Memory B cell (primary cell): ENCODE data around the gene OR6K3.

ENCODE experiments used
- ATAC-seq: fragments of 150-1000 bp; cut with Tn5 transposase; 2 replicates; pipeline ENCODE4 v1.10.0; 2021; ENCODE audit warnings: low read depth, mild to moderate bottlenecking, moderate library complexity
- DNase-seq, 2 donors: peaks; one replicate each; pipeline ENCODE4 v3.0.0; 2022; ENCODE audit warnings: low spot score in 2 of 2
- H3K27ac Mint-ChIP-seq: one replicate; pipeline ENCODE4 v1.8.0; 2022; ENCODE audit warnings: mild to moderate bottlenecking, moderate library complexity, mixed read lengths
- H3K27me3 Mint-ChIP-seq: one replicate; pipeline ENCODE4 v1.8.0; 2022; ENCODE audit warnings: mixed read lengths
- H3K36me3 Mint-ChIP-seq: one replicate; pipeline ENCODE4 v1.8.0; 2022; ENCODE audit warnings: mild to moderate bottlenecking, mixed read lengths
- H3K4me1 Mint-ChIP-seq: one replicate; pipeline ENCODE4 v1.8.0; 2022; ENCODE audit warnings: mixed read lengths
- H3K4me3 Mint-ChIP-seq: one replicate; pipeline ENCODE4 v1.8.0; 2022; ENCODE audit warnings: mild to moderate bottlenecking, moderate library complexity, mixed read lengths
- H3K9me3 Mint-ChIP-seq: one replicate; pipeline ENCODE4 v1.8.0; 2022; ENCODE audit warnings: mixed read lengths

Gene OR6K3

GRCh38 chr1:158675563-158676323, 44.8 kb downstream of the OR6K3 start:
- Mint-ChIP-seq H3K27me3 (peaks cover 2% of the 10 kb centered on the region), H3K4me1 (peaks cover 2% of the 10 kb centered on the region), H3K27ac (no peak overlapping the region), H3K36me3 (no peaks in the 10 kb centered on the region), H3K9me3 (peaks cover 1% of the 10 kb centered on the region), H3K4me3 (no peak overlapping the region)
- no peak for DNase-seq
- no peak for ATAC-seq

- Mint-ChIP-seq H3K9me3 (no peaks in the 10 kb centered on the region), H3K27ac (no peak overlapping the region), H3K36me3 (no peaks in the 10 kb centered on the region), H3K4me3 (no peak overlapping the region), H3K4me1 (peaks cover 2% of the 10 kb centered on the region), H3K27me3 (peaks cover 2% of the 10 kb centered on the region)
- DNase-seq (no peak), ATAC-seq (no peak)
These were observed 46.2 kb downstream of the OR6K3 start for GRCh38 chr1:158674302-158674701.
